A673 (cell line): ENCODE results near the gene GAL3ST1. TPM values are rescaled to one million over a fixed set of nuclear protein-coding genes. Genes with fewer than 3 reads are reported as not detected.

Experiments used
- BruUV-seq: library from RNA; stranded (reverse); fragments of 400-500 nt; replicated peaks from 2 replicates; lab custom pipeline; 2021; lab: Mats Ljungman, UMichigan
- CTCF ChIA-PET: fragments of 300-600 bp; sonication (Branson Sonifier 250); formaldehyde crosslinking; loops from one replicate; lab custom pipeline; 2022; ENCODE audit warnings: antibody characterized with exemption; lab: Charles Lee
- POLR2A ChIA-PET: fragments of 300-600 bp; sonication (Branson Sonifier 250); formaldehyde crosslinking; loops from one replicate; lab custom pipeline; 2022; ENCODE audit warnings: antibody characterized with exemption; ENCODE audit not compliant: low non-redundant PET; lab: Charles Lee
- DNase-seq: peaks from one replicate; pipeline ENCODE4 v3.0.0-alpha.2; 2015; ENCODE audit warnings: low spot score
- H3K27ac ChIP-seq: fragments of 200-600 bp; sonication (generic); 2 replicates; pipeline ENCODE4 v1.5.1; 2016; ENCODE audit warnings: mixed run types, low read depth, mild to moderate bottlenecking, mixed read lengths, antibody characterized with exemption, low read length; ENCODE audit not compliant: poor library complexity, severe bottlenecking
- H3K27me3 ChIP-seq: fragments of 200-600 bp; sonication (generic); replicated peaks from 2 replicates; pipeline ENCODE4 v1.6.1; 2017; ENCODE audit warnings: mixed run types, low read depth, mild to moderate bottlenecking, mixed read lengths, antibody characterized with exemption, low read length; ENCODE audit not compliant: insufficient read depth, poor library complexity
- H3K36me3 ChIP-seq: fragments of 200-600 bp; sonication (generic); 2 replicates; pipeline ENCODE4 v1.6.1; 2016; ENCODE audit warnings: mixed run types, mild to moderate bottlenecking, mixed read lengths, antibody characterized with exemption, low read length; ENCODE audit not compliant: insufficient read depth, poor library complexity, severe bottlenecking
- H3K4me1 ChIP-seq: fragments of 200-600 bp; sonication (generic); 2 replicates; pipeline ENCODE4 v1.6.1; 2017; ENCODE audit warnings: mixed run types, mild to moderate bottlenecking, mixed read lengths, antibody characterized with exemption, low read length; ENCODE audit not compliant: insufficient read depth, poor library complexity, severe bottlenecking
- H3K4me3 ChIP-seq: fragments of 200-600 bp; sonication (generic); 2 replicates; pipeline ENCODE4 v1.5.1; 2016; ENCODE audit warnings: low read depth, mixed run types, mild to moderate bottlenecking, mixed read lengths, low read length; ENCODE audit not compliant: poor library complexity, severe bottlenecking
- H3K9me3 ChIP-seq: fragments of 200-600 bp; sonication (generic); 2 replicates; pipeline ENCODE4 v1.6.1; 2016; ENCODE audit warnings: mixed run types, low read depth, mild to moderate bottlenecking, mixed read lengths, antibody characterized with exemption, low read length; ENCODE audit not compliant: poor library complexity, severe bottlenecking
- EZH2 ChIP-seq: fragments of 200-600 bp; sonication (generic); IDR thresholded peaks from 2 replicates; pipeline ENCODE4 v1.6.1; 2017; ENCODE audit warnings: borderline replicate concordance, low read depth, mild to moderate bottlenecking, mixed read lengths, antibody characterized with exemption, low read length; ENCODE audit not compliant: poor library complexity, severe bottlenecking
- intact Hi-C: fragments of 100-400 bp; cut with micrococcal nuclease; formaldehyde crosslinking; loops from one replicate; pipeline ENCODE4 v1.10.0; 2022; ENCODE audit not compliant: unreplicated experiment
- total RNA-seq: library from RNA; stranded (reverse); gene quantifications from 2 replicates; pipeline ENCODE4 v1.2.3, GENCODE V29; 2021
- TF ChIP-seq, protein P1 (sequence below): fragments of 300-800, 200-600 bp; sonication (generic); conservative IDR thresholded peaks from 2 replicates; pipeline ENCODE4 v1.5.1; 2017; ENCODE audit warnings: low read depth, mild to moderate bottlenecking, antibody characterized with exemption, low read length, moderate library complexity, mixed read lengths

GAL3ST1 gene
- total RNA-seq, 1 experiment from 2014 or later: 0.58 TPM

DNA sequence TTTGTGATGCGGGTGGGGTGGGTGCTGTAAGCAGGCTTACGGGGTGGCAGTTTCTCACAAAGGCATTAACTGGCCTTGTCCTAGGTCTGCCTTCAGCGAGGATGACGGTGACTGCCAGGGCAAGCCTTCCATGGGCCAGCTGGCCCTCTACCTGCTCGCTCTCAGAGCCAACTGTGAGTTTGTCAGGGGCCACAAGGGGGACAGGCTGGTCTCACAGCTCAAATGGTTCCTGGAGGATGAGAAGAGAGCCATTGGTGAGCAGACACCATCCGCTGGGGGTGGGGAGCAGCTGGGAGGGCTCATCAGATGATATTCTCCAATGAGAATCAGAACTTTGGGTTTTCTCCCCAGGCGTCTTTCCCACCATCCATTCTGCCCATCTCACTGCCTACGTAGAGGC lies 38.3 kb upstream of the GAL3ST1 start:
- no TSS peak for BruUV-seq
- no peak for DNase-seq
- Histone ChIP-seq H3K27me3 (no peaks in the 10 kb centered on the region), H3K4me3 (no peak overlapping the region), H3K9me3 (no peaks in the 10 kb centered on the region), H3K4me1 (peaks cover 2% of the 10 kb centered on the region), H3K36me3 (no peaks in the 10 kb centered on the region), H3K27ac (no peak overlapping the region)
- ChIA-PET CTCF (no interaction called here), POLR2A (interaction anchor here (0.6 to 0.7 kb wide), 2 partner anchors 378 to 802 kb away, joined by 3 to 4 read pairs; no protein-coding TSS in a partner anchor)
- intact Hi-C loops: no loop called here
- TF ChIP-seq, protein P1, sequence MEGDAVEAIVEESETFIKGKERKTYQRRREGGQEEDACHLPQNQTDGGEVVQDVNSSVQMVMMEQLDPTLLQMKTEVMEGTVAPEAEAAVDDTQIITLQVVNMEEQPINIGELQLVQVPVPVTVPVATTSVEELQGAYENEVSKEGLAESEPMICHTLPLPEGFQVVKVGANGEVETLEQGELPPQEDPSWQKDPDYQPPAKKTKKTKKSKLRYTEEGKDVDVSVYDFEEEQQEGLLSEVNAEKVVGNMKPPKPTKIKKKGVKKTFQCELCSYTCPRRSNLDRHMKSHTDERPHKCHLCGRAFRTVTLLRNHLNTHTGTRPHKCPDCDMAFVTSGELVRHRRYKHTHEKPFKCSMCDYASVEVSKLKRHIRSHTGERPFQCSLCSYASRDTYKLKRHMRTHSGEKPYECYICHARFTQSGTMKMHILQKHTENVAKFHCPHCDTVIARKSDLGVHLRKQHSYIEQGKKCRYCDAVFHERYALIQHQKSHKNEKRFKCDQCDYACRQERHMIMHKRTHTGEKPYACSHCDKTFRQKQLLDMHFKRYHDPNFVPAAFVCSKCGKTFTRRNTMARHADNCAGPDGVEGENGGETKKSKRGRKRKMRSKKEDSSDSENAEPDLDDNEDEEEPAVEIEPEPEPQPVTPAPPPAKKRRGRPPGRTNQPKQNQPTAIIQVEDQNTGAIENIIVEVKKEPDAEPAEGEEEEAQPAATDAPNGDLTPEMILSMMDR: no peak
- TF ChIP-seq EZH2: no peak

DNA sequence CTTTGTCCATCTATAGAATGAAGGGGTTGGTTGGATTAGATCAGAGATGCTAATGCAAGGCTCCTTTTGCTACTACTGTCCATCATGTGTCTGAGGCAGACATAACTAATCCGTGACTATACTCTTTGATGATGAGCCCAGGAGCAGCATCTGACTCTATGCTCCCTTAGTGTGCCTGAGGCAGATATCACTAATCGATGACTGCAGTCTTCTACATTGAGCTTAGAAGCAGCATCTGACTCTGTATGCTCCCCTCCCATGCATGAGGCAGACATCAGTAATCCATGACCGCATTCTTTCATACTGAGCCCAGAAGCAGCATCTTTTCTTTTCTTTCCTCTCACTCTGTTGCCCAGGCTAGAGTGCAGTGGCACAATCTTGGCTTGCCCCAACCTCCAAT lies 36.7 kb upstream of the GAL3ST1 start:
- Histone ChIP-seq H3K9me3 (no peaks in the 10 kb centered on the region), H3K4me3 (no peak overlapping the region), H3K27me3 (no peaks in the 10 kb centered on the region), H3K36me3 (no peaks in the 10 kb centered on the region), H3K4me1 (peaks cover 10% of the 10 kb centered on the region), H3K27ac (no peak overlapping the region)
- ChIA-PET CTCF (no interaction called here), POLR2A (no interaction called here)
- intact Hi-C loops: no loop called here
- TF ChIP-seq, protein P1: no peak
- no peak for TF ChIP-seq EZH2
- no TSS peak for BruUV-seq
- no peak for DNase-seq

DNA sequence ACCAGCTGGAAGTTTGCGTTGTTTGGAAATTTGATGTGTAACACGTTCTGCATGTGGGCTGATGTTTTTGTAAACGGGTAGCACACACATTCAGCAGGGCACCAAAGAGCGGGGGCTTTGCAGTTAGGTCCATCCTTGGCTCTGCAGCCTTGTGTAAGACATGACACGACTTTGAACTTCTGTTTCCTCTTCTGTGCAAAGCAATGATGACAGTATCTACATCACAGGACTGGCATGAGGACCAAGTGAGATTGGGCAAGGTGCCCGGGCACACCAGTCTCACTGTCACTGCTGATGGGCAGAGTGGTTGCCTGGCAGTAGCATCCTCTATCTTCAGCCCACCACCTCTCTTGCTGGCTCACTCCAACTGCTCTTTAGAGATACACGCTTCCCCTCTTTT lies 35.8 kb upstream of the GAL3ST1 start:
- TF ChIP-seq, protein P1: no peak
- TF ChIP-seq EZH2: no peak
- Histone ChIP-seq H3K36me3 (no peaks in the 10 kb centered on the region), H3K27me3 (no peaks in the 10 kb centered on the region), H3K27ac (no peak overlapping the region), H3K4me1 (peaks cover 18% of the 10 kb centered on the region), H3K9me3 (no peaks in the 10 kb centered on the region), H3K4me3 (no peak overlapping the region)
- no TSS peak for BruUV-seq
- ChIA-PET POLR2A (no interaction called here), CTCF (no interaction called here)
- DNase-seq: no peak
- intact Hi-C loops: no loop called here
